Loucy (cell line): ENCODE data around the gene SLC31A1.
"Not testable (repeated sequence)": the region's sequence is repeated elsewhere in the genome, so short reads cannot be mapped to it uniquely, and the experiment has no call there.

Experiments used
- H2AFZ ChIP-seq: fragments of 200-600 bp; sonication (generic); 2 replicates; pipeline ENCODE4 v1.6.0; 2016; ENCODE audit warnings: antibody characterized with exemption, mild to moderate bottlenecking, low read length, moderate library complexity
- H3F3A ChIP-seq: fragments of 200-600 bp; 2 replicates; pipeline ENCODE4 v1.6.0; 2016; ENCODE audit warnings: antibody characterized with exemption, low read depth, mild to moderate bottlenecking
- H3K27me3 ChIP-seq: fragments of 200-600 bp; sonication (generic); 2 replicates; pipeline ENCODE4 v1.6.1; 2014; ENCODE audit warnings: low read length, mild to moderate bottlenecking; ENCODE audit not compliant: insufficient read depth, poor library complexity, severe bottlenecking
- H3K36me3 ChIP-seq: fragments of 200-600 bp; sonication (generic); 2 replicates; pipeline ENCODE4 v1.6.1; 2016; ENCODE audit warnings: low read length; ENCODE audit not compliant: insufficient read depth
- H3K4me1 ChIP-seq: fragments of 200-600 bp; sonication (generic); 2 replicates; pipeline ENCODE4 v1.5.1; 2014; ENCODE audit warnings: low read length, mild to moderate bottlenecking; ENCODE audit not compliant: insufficient read depth, poor library complexity, severe bottlenecking
- H3K4me2 ChIP-seq: fragments of 200-600 bp; sonication (generic); 2 replicates; pipeline ENCODE4 v1.6.0; 2014; ENCODE audit warnings: antibody characterized with exemption, low read length, low read depth, mild to moderate bottlenecking; ENCODE audit not compliant: poor library complexity, severe bottlenecking
- H3K4me3 ChIP-seq: fragments of 200-600 bp; sonication (generic); 2 replicates; pipeline ENCODE4 v1.5.1; 2014; ENCODE audit warnings: low read length, mild to moderate bottlenecking, mixed read lengths; ENCODE audit not compliant: poor library complexity, severe bottlenecking
- H3K79me2 ChIP-seq: fragments of 200-600 bp; sonication (generic); 2 replicates; pipeline ENCODE4 v1.6.1; 2014; ENCODE audit warnings: low read length; ENCODE audit not compliant: insufficient read depth
- H3K9ac ChIP-seq: fragments of 200-600 bp; sonication (generic); 2 replicates; pipeline ENCODE4 v1.6.0; 2014; ENCODE audit warnings: mild to moderate bottlenecking, low read depth, low read length, moderate library complexity; ENCODE audit not compliant: poor library complexity, severe bottlenecking
- H3K9me2 ChIP-seq: fragments of 200-600 bp; sonication (generic); replicated peaks from 2 replicates; pipeline ENCODE4 v1.6.1; 2016; ENCODE audit warnings: low read depth, low read length, mixed read lengths
- H3K9me3 ChIP-seq: fragments of 200-600 bp; sonication (generic); 2 replicates; pipeline ENCODE4 v1.6.1; 2014; ENCODE audit warnings: mild to moderate bottlenecking, antibody characterized with exemption, low read length, low read depth; ENCODE audit not compliant: insufficient read depth
- H4K20me1 ChIP-seq: fragments of 200-600 bp; sonication (generic); 2 replicates; pipeline ENCODE4 v1.6.0; 2014; ENCODE audit warnings: antibody characterized with exemption, low read length, mild to moderate bottlenecking; ENCODE audit not compliant: insufficient read depth, poor library complexity, severe bottlenecking
- EZH2phosphoT487 ChIP-seq: fragments of 200-600 bp; IDR thresholded peaks from 2 replicates; pipeline ENCODE4 v1.6.1; 2018; ENCODE audit warnings: antibody characterized with exemption, mild to moderate bottlenecking, moderate library complexity, borderline replicate concordance
- TF ChIP-seq, protein P1 (sequence below): fragments of 200-600 bp; sonication (generic); conservative IDR thresholded peaks from 2 replicates; pipeline ENCODE4 v1.5.1; 2014; ENCODE audit warnings: mild to moderate bottlenecking, antibody characterized with exemption, low read length

The SLC31A1 gene

DNA sequence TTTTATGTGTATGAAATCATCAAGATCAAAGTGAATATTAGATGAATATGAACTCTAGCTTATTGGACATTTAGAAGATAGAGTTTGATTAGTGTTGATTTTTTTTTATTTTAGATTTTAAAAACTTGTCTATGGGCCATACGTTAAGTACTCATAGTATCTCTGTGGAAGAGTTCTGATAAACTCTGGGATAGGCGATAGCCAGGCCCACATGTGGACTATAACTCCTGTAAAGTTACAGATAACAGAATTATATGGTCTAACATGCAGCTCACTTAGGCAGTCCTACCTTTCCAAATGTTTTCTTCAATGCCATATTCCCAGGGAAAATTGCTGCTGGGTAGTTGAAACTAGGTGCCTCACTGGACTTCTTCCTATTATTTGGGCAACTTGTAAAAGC is 10.4 kb downstream of the SLC31A1 start:
- Histone ChIP-seq H3K4me2 (no peak overlapping the region), H3K27me3 (no peaks in the 10 kb centered on the region), H3K9ac (no peak overlapping the region), H3K36me3 (no peaks in the 10 kb centered on the region), H3K9me2 (no peaks in the 10 kb centered on the region), H3K4me1 (peaks cover 31% of the 10 kb centered on the region), H3F3A (no peaks in the 10 kb centered on the region), H3K9me3 (no peaks in the 10 kb centered on the region), H4K20me1 (no peaks in the 10 kb centered on the region), H2AFZ (no peak overlapping the region), H3K4me3 (no peak overlapping the region), H3K79me2 (no peaks in the 10 kb centered on the region)
- TF ChIP-seq EZH2phosphoT487: no peak
- TF ChIP-seq, protein P1, sequence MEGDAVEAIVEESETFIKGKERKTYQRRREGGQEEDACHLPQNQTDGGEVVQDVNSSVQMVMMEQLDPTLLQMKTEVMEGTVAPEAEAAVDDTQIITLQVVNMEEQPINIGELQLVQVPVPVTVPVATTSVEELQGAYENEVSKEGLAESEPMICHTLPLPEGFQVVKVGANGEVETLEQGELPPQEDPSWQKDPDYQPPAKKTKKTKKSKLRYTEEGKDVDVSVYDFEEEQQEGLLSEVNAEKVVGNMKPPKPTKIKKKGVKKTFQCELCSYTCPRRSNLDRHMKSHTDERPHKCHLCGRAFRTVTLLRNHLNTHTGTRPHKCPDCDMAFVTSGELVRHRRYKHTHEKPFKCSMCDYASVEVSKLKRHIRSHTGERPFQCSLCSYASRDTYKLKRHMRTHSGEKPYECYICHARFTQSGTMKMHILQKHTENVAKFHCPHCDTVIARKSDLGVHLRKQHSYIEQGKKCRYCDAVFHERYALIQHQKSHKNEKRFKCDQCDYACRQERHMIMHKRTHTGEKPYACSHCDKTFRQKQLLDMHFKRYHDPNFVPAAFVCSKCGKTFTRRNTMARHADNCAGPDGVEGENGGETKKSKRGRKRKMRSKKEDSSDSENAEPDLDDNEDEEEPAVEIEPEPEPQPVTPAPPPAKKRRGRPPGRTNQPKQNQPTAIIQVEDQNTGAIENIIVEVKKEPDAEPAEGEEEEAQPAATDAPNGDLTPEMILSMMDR: no peak

DNA sequence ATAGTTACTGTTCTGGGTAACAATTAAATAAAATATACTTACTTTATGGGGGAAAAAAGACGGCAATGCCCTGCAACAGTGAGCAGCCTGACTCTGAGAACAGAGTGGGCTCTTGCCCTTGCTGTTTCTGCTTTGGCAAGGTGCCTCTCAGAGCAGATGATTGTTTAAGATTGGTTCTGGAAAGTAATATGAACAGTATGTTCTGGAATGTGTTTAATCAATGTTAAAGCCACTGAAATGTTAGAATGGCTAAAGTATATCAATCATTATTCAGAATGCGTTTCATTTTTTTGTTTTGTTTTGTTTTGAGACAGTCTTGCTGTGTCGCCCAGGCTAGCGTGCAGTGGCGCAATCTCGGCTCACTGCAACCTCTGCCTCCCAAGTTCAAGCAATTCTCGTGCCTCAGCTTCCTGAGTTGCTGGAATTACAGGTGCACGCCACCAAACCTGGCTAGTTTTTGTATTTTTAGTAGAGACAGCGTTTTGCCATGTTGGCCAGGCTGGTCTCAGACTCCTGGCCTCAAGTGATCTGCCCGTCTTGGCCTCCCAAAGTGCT is 14.4 kb downstream of the SLC31A1 start:
- H3K4me3 ChIP-seq, H3K9me3 ChIP-seq, H3K9me2 ChIP-seq, H3K4me2 ChIP-seq, H3K36me3 ChIP-seq, H4K20me1 ChIP-seq, H3K79me2 ChIP-seq, H3K27me3 ChIP-seq, H3K9ac ChIP-seq, H2AFZ ChIP-seq, H3F3A ChIP-seq: not testable (repeated sequence)
- H3K4me1 ChIP-seq: peaks cover 12% of the 10 kb centered on the region

DNA sequence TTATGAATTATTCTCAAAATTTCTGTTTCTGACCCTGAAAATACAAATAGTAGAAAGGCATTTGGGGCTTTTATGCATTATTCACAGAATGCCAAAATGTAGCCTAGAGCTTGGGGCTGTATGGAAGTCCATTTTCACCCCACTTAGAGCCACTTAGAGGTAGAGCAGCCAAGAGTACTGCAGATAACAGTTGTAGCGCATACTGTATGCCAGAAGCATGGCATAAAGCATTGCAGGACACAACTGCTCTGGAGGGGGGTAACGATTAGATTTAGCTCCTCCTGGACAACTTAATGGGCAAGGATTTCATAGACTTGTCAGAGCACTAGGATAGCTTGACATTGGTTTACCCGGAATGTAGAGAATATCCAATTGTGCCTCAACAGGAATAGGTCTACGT is 15.7 kb downstream of the SLC31A1 start:
- no peak for TF ChIP-seq EZH2phosphoT487
- TF ChIP-seq, protein P1: no peak
- Histone ChIP-seq H3K4me1 (peaks cover 12% of the 10 kb centered on the region), H3K9ac (no peak overlapping the region), H4K20me1 (no peaks in the 10 kb centered on the region), H3K9me3 (no peaks in the 10 kb centered on the region), H2AFZ (no peak overlapping the region), H3F3A (no peaks in the 10 kb centered on the region), H3K4me3 (no peak overlapping the region), H3K27me3 (no peaks in the 10 kb centered on the region), H3K9me2 (no peaks in the 10 kb centered on the region), H3K36me3 (no peaks in the 10 kb centered on the region), H3K79me2 (no peaks in the 10 kb centered on the region), H3K4me2 (no peak overlapping the region)

DNA sequence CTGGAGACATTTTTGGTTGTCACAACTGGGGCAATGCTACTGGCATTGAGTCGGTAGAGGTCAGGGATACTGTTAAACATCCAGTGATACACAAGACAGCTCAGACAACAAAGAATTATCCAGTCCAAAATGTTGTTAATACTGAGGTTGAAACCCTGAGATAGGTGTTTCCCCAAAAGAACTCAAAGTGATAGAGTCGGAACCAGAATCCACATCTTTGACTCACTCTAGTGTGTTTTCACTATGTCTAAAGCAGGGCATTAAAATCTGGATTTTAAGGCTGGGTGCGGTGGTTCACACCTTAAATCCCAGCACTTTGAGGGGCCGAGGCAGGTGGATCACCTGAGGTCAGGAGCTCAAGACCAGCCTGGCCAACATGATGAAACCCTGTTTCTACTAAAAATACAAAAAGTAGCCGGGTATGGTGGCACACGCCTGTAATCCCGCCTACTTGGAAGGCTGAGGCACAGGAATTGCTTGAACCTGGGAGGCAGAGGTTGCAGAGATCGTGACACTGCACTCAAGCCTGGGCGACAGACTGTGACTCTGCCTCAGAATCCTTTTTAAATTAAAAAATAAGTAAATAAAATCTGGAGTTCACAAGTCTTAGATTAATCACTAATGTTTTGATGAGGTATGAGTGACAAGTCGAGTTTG is 17.0 kb downstream of the SLC31A1 start:
- Histone ChIP-seq H4K20me1 (no peaks in the 10 kb centered on the region), H3F3A (no peaks in the 10 kb centered on the region), H3K4me2 (no peak overlapping the region), H3K9me3 (no peaks in the 10 kb centered on the region), H3K4me1 (peaks cover 4% of the 10 kb centered on the region), H3K27me3 (no peaks in the 10 kb centered on the region), H3K4me3 (no peak overlapping the region), H2AFZ (no peak overlapping the region), H3K9me2 (no peaks in the 10 kb centered on the region), H3K79me2 (no peaks in the 10 kb centered on the region), H3K36me3 (no peaks in the 10 kb centered on the region), H3K9ac (no peak overlapping the region)
- no peak for TF ChIP-seq EZH2phosphoT487
- TF ChIP-seq, protein P1: no peak
